ENCODE data around the gene BCAS3.

BCAS3 gene

GRCh38 chr17:60653569-60653968 lies 24.1 kb upstream of the BCAS3 start:
- TF ChIP-seq GATA2 (IDR thresholded peaks at IDR 0.05; ENCODE audit: low read depth, low read length): no peak
- no peak for TF ChIP-seq GATA3 (IDR thresholded peaks at IDR 0.05; ENCODE audit: low read depth, low read length)

- TF ChIP-seq GATA2 (IDR thresholded peaks at IDR 0.05; ENCODE audit: low read depth, low read length): no peak
- no peak for TF ChIP-seq GATA3 (IDR thresholded peaks at IDR 0.05; ENCODE audit: low read depth, low read length)
These were observed 21.2 kb upstream of the BCAS3 start for GRCh38 chr17:60656499-60656898.

- no peak for TF ChIP-seq GATA2 (IDR thresholded peaks at IDR 0.05; ENCODE audit: low read depth, low read length)
- no peak for TF ChIP-seq GATA3 (IDR thresholded peaks at IDR 0.05; ENCODE audit: low read depth, low read length)
These were observed 18.5 kb upstream of the BCAS3 start for GRCh38 chr17:60659156-60659555.

GRCh38 chr17:60661489-60661888 lies 16.2 kb upstream of the BCAS3 start:
- no peak for TF ChIP-seq GATA3 (IDR thresholded peaks at IDR 0.05; ENCODE audit: low read depth, low read length)
- no peak for TF ChIP-seq GATA2 (IDR thresholded peaks at IDR 0.05; ENCODE audit: low read depth, low read length)

DNA sequence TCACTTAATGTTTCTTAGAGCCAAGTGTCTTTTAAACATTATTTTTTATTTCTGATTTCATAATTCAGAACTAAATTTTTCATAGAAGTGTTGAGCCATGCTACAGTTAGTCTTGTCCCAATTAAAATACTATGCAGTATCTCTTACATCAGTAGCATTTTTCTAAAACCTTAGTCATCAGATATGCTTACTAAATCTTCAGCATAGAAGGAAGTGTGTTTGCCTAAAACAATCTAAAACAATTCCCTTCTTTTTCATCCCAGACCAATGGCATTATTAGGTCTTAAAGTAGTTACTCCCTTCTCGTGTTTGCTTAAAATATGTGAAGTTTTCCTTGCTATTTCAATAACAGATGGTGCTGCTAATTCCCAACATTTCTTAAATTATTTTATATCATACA lies 13.6 kb upstream of the BCAS3 start:
- TF ChIP-seq GATA2 (IDR thresholded peaks at IDR 0.05; ENCODE audit: low read depth, low read length) (no peak), GATA3 (IDR thresholded peaks at IDR 0.05; ENCODE audit: low read depth, low read length) (no peak)

DNA sequence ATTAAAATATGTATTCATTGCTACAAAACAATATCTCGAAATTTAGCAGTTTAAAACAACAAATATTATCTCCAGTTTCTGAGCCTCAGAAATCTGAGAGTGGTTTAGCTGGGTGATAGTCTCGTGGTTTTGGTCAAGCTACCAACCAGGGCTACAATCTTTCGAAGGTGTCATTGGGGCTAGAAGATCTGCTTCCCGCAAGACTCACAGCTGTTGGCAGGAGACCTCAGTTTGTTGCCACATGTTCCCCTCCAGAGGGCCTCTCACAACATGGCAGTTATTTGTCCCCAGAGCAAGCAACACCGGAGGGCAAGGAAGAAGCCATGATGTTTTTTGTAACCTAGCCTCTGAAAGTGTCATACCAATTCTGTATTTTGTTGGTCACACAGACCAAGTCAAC lies 12.0 kb upstream of the BCAS3 start:
- TF ChIP-seq GATA2 (IDR thresholded peaks at IDR 0.05; ENCODE audit: low read depth, low read length) (no peak), GATA3 (IDR thresholded peaks at IDR 0.05; ENCODE audit: low read depth, low read length) (no peak)

GRCh38 chr17:60671482-60671881 lies 6.2 kb upstream of the BCAS3 start:
- no peak for TF ChIP-seq GATA2 (IDR thresholded peaks at IDR 0.05; ENCODE audit: low read depth, low read length)
- no peak for TF ChIP-seq GATA3 (IDR thresholded peaks at IDR 0.05; ENCODE audit: low read depth, low read length)

DNA sequence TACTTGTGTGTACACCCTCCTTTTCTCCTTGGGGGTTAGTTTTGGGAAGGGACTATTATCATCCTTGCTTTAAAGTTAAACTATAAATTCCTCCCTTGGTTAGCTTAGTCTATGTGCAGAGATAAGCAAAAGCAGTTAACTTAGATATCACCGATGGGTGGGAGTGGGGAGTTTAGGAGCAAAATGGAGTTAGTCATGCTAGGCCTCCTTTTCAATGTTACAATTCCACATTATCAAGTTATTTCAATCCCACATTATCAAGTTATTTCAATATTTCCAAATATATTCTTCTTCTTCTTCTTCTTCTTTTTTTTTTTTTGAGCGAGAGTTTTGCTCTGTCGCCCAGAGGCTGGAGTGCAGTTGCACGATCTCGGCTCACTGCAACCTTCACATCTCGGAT lies 1.7 kb upstream of the BCAS3 start:
- TF ChIP-seq GATA2 (IDR thresholded peaks at IDR 0.05; ENCODE audit: low read depth, low read length): no peak
- TF ChIP-seq GATA3 (IDR thresholded peaks at IDR 0.05; ENCODE audit: low read depth, low read length): no peak

- TF ChIP-seq GATA3 (IDR thresholded peaks at IDR 0.05; ENCODE audit: low read depth, low read length): no peak
- TF ChIP-seq GATA2 (IDR thresholded peaks at IDR 0.05; ENCODE audit: low read depth, low read length): no peak
These were observed 818 bp upstream of the BCAS3 start for GRCh38 chr17:60676758-60677307.

DNA sequence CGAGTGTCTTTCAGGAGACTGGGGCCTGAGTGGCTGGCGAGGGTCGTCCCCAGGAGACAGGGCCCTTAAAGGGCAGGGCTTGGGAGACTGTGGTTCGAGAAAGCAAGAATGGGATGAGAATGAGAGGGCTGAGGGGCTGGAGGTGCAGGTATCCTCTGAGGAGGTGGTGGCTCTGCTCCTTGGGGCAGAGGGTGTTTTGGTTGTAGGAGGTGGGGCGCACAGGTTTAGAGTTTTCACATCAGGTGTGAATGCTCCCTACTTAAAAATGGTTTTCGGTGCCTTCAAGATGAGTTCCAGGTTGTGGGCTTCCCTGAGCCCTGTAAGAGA lies 430 bp downstream of the BCAS3 start:
- no peak for TF ChIP-seq GATA3 (IDR thresholded peaks at IDR 0.05; ENCODE audit: low read depth, low read length)
- TF ChIP-seq GATA2 (IDR thresholded peaks at IDR 0.05; ENCODE audit: low read depth, low read length): no peak

DNA sequence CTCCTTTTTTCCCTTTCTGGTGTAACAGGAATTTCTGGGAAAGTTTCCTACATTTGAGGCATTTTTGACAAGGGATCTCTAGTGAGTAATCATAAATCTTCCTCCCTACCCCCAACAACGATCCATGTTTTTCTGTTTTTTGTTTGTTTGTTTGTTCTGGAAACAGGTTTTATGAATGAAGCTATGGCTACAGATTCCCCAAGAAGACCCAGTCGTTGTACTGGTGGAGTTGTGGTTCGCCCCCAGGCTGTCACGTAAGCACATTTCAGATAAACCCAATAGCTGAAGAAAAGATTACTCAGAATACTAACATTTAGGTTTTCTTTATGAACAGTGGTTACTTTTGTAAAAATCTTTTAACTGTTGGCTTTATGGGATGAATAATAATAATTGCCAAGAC lies 1.6 kb downstream of the BCAS3 start:
- TF ChIP-seq GATA3 (IDR thresholded peaks at IDR 0.05; ENCODE audit: low read depth, low read length): no peak
- TF ChIP-seq GATA2 (IDR thresholded peaks at IDR 0.05; ENCODE audit: low read depth, low read length): no peak

DNA sequence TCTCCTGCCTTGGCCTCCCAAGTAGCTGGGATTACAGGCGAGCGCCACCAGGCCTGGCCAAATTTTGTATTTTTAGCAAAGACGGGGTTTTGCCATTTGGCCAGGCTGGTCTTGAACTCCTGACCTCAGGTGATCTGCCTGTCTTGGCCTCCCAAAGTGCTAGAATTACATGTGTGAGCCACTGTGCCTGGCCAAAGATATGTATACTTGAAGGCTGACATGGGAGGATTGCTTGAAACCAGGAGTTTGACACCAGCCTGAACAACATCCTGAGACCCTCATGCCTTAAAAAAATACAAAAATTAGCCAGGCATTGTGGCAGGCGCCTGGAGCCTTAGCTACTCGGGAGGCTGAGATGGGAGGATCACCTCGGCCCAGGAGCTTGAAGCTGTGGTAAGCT lies 3.1 kb downstream of the BCAS3 start:
- no peak for TF ChIP-seq GATA3 (IDR thresholded peaks at IDR 0.05; ENCODE audit: low read depth, low read length)
- no peak for TF ChIP-seq GATA2 (IDR thresholded peaks at IDR 0.05; ENCODE audit: low read depth, low read length)

GRCh38 chr17:60685437-60685836 lies 7.8 kb downstream of the BCAS3 start:
- TF ChIP-seq GATA3 (IDR thresholded peaks at IDR 0.05; ENCODE audit: low read depth, low read length) (no peak), GATA2 (IDR thresholded peaks at IDR 0.05; ENCODE audit: low read depth, low read length) (no peak)

DNA sequence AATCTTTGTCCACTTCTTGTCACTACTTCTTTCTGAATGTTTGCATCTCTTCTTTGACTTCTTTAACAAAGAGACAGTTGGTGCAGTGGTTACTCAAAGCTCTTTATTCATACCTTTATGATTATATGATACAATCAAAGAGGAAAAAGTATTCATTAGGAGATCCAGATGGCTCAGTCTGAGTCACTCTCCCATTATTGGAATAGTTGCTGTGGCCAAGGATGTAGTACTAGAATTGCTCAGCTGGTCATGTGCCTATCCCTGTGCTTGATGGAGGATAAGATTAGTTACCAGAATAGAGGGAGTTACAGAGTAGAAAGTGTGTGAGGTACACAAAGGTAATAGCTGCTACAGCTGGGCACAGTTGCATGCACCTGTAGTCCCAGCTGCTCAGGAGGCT lies 18.3 kb downstream of the BCAS3 start:
- no peak for TF ChIP-seq GATA3 (IDR thresholded peaks at IDR 0.05; ENCODE audit: low read depth, low read length)
- no peak for TF ChIP-seq GATA2 (IDR thresholded peaks at IDR 0.05; ENCODE audit: low read depth, low read length)

GRCh38 chr17:60699090-60699489 lies 21.4 kb downstream of the BCAS3 start:
- TF ChIP-seq GATA2 (IDR thresholded peaks at IDR 0.05; ENCODE audit: low read depth, low read length) (no peak), GATA3 (IDR thresholded peaks at IDR 0.05; ENCODE audit: low read depth, low read length) (no peak)

GRCh38 chr17:60704170-60704569 lies 26.5 kb downstream of the BCAS3 start:
- no peak for TF ChIP-seq GATA2 (IDR thresholded peaks at IDR 0.05; ENCODE audit: low read depth, low read length)
- no peak for TF ChIP-seq GATA3 (IDR thresholded peaks at IDR 0.05; ENCODE audit: low read depth, low read length)

Data from SH-SY5Y (cell line).